Uterus (tissue), 2 donors: ENCODE data around the gene OSBPL8.

ENCODE experiments used
- CTCF ChIP-seq, 4 experiments: fragments of 200-600 bp in 2 of 4; fragments of 450-650 bp in 2 of 4; sonication (generic) in 2 of 4; IDR thresholded peaks; one replicate each; pipeline ENCODE4 v1.5.1; 2016 to 2019; ENCODE audit warnings: antibody characterized with exemption in 4 of 4, mild to moderate bottlenecking in 2 of 4, moderate library complexity in 1 of 4
- POLR2A ChIP-seq, 2 donors: fragments of 450-650 bp; IDR thresholded peaks; one replicate each; pipeline ENCODE4 v1.6.1; 2016; ENCODE audit warnings: antibody characterized with exemption in 2 of 2, mild to moderate bottlenecking in 1 of 2, moderate library complexity in 1 of 2

DNA sequence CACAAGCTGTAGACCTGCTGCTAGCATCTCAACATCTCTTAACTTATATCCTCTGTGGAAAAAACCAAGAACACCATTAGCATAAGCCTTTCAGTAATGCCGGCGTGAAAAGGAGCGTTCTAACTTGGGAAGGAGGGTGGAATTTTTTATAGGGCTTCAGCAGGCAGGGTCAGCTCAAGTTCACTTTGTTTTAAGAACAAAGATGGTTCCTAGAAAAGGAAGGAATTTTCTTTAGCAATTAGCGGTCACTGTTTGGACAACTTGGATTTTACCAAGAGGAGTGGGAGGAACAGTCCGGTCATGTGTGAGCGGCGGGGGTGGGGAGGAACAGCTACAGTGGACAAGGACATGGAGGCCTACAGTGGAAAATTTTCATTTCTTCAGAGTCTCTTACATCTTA lies 247.3 kb downstream of the OSBPL8 start:
- TF ChIP-seq CTCF (IDR thresholded peaks at IDR 0.05), result no peak
- no peak for TF ChIP-seq POLR2A (IDR thresholded peaks at IDR 0.05)
